Measurements from ENCODE around the gene CHD9NB. TPM values are rescaled to one million over a fixed set of nuclear protein-coding genes. Genes with fewer than 3 reads are reported as not detected.
"Not testable (repeated sequence)": the region's sequence is repeated elsewhere in the genome, so short reads cannot be mapped to it uniquely, and the experiment has no call there.

The CHD9NB gene
- polyA plus RNA-seq, 3 donors, result not detected

DNA sequence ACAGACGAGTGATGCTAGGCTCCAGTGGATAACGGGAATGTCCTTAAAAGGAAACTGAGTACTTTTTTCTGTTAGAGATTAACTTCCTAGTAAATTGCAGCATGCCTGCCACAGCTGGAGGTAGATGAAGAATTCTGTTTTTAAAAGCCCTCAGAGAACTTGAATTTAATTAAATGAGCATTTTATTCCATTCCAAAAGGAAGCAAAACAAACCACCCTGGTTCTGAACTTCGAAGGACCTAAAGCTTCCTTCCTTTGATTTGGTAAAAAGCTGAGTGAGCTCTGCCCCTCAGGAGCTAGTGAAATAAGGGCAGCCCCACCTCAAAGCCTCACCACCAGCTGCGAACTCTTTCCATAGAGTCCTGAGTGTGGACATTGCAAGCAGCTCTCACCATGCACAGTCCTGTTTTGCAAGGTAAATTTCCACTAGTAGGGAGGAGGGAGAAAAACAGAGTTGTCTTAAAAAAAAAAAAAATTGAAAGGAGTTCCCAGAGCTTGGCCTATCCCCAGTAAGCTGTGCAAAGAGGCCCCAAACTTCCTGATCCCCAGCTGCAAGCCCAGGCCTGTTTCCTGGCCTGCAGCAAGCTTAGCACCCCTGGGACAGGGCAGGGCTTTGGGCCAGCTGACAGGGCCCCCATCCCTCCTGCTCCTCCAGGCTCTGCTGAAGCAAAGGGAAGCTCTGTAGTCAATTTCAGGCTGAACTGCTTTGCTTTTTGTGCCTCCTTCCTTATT lies 11.2 kb downstream of the CHD9NB start:
- Histone ChIP-seq H3K4me1 (ENCODE audit: control insufficient read depth in 1 of 2, insufficient read depth in 2 of 2, low read length in 2 of 2) (peaks cover 6 to 11% of the 10 kb centered on the region in 2 donors), H4K20me1 (ENCODE audit: insufficient read depth, low read length) (no peaks in the 10 kb centered on the region), H3K27me3 (ENCODE audit: control insufficient read depth in 2 of 2, insufficient read depth in 2 of 2, low read length in 2 of 2) (no peaks in the 10 kb centered on the region), H3K9me3 (replicated peaks in 1 of 2; ENCODE audit: control insufficient read depth in 1 of 2, insufficient read depth in 1 of 2, low read length in 2 of 2) (no peaks in the 10 kb centered on the region), H3K4me3 (replicated peaks in 1 of 3; ENCODE audit: low read depth in 2 of 3, low read length in 3 of 3) (no peak overlapping the region), H2AFZ (ENCODE audit: insufficient read depth, low read depth, low read length, poor library complexity, severe bottlenecking) (no peak overlapping the region), H3K9ac (ENCODE audit: insufficient read depth, low read length, poor library complexity, severe bottlenecking) (peak overlapping the region; percentile 4), H3K4me2 (replicated peaks; ENCODE audit: extremely low read depth, low read length, poor library complexity, severe bottlenecking) (no peak overlapping the region), H3K79me2 (ENCODE audit: insufficient read depth, low read length) (no peaks in the 10 kb centered on the region), H3K27ac (ENCODE audit: low read depth in 1 of 2, low read length in 2 of 2) (no peak overlapping the region), H3K36me3 (replicated peaks in 1 of 2; ENCODE audit: control insufficient read depth in 1 of 2, insufficient read depth in 2 of 2, low read length in 2 of 2) (no peaks in the 10 kb centered on the region)
- Mint-ChIP-seq H3K4me3 (no peak overlapping the region), H3K27ac (peak overlapping the region in 1 of 7 donors; percentile 54), H3K27me3 (ENCODE audit: low read depth in 3 of 3) (peaks cover 2 to 4% (median 3%) of the 10 kb centered on the region in 3 donors), H3K4me1 (peaks cover 15% of the 10 kb centered on the region), H3K36me3 (no peaks in the 10 kb centered on the region), H3K9me3 (no peaks in the 10 kb centered on the region)
- WGBS (ENCODE audit: insufficient coverage), result 0% methylated on average over 1 of the region's 4 CpGs
- intact Hi-C loops (cut with micrococcal nuclease), result no loop called here
- DNase-seq, result no peak
- TF ChIP-seq, protein P1, sequence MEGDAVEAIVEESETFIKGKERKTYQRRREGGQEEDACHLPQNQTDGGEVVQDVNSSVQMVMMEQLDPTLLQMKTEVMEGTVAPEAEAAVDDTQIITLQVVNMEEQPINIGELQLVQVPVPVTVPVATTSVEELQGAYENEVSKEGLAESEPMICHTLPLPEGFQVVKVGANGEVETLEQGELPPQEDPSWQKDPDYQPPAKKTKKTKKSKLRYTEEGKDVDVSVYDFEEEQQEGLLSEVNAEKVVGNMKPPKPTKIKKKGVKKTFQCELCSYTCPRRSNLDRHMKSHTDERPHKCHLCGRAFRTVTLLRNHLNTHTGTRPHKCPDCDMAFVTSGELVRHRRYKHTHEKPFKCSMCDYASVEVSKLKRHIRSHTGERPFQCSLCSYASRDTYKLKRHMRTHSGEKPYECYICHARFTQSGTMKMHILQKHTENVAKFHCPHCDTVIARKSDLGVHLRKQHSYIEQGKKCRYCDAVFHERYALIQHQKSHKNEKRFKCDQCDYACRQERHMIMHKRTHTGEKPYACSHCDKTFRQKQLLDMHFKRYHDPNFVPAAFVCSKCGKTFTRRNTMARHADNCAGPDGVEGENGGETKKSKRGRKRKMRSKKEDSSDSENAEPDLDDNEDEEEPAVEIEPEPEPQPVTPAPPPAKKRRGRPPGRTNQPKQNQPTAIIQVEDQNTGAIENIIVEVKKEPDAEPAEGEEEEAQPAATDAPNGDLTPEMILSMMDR (IDR thresholded peaks at IDR 0.05), result no peak

GRCh38 chr16:53040788-53041187 lies 11.9 kb downstream of the CHD9NB start:
- Mint-ChIP-seq H3K27me3 (ENCODE audit: low read depth in 3 of 3) (peaks cover 2 to 4% (median 3%) of the 10 kb centered on the region in 3 donors), H3K4me1 (peaks cover 15% of the 10 kb centered on the region), H3K4me3 (no peak overlapping the region), H3K27ac (no peak overlapping the region), H3K9me3 (peaks cover 0 to 2% (median 0%) of the 10 kb centered on the region in 7 donors), H3K36me3 (no peaks in the 10 kb centered on the region)
- Histone ChIP-seq H3K27me3 (ENCODE audit: control insufficient read depth in 2 of 2, insufficient read depth in 2 of 2, low read length in 2 of 2) (no peaks in the 10 kb centered on the region), H3K9ac (ENCODE audit: insufficient read depth, low read length, poor library complexity, severe bottlenecking) (no peak overlapping the region), H2AFZ (ENCODE audit: insufficient read depth, low read depth, low read length, poor library complexity, severe bottlenecking) (no peak overlapping the region), H3K9me3 (replicated peaks in 1 of 2; ENCODE audit: control insufficient read depth in 1 of 2, insufficient read depth in 1 of 2, low read length in 2 of 2) (no peaks in the 10 kb centered on the region), H3K4me2 (replicated peaks; ENCODE audit: extremely low read depth, low read length, poor library complexity, severe bottlenecking) (no peak overlapping the region), H3K27ac (ENCODE audit: low read depth in 1 of 2, low read length in 2 of 2) (no peak overlapping the region), H3K4me3 (replicated peaks in 1 of 3; ENCODE audit: low read depth in 2 of 3, low read length in 3 of 3) (no peak overlapping the region), H3K4me1 (ENCODE audit: control insufficient read depth in 1 of 2, insufficient read depth in 2 of 2, low read length in 2 of 2) (peaks cover 6 to 11% of the 10 kb centered on the region in 2 donors), H4K20me1 (ENCODE audit: insufficient read depth, low read length) (no peaks in the 10 kb centered on the region), H3K36me3 (replicated peaks in 1 of 2; ENCODE audit: control insufficient read depth in 1 of 2, insufficient read depth in 2 of 2, low read length in 2 of 2) (no peaks in the 10 kb centered on the region), H3K79me2 (ENCODE audit: insufficient read depth, low read length) (no peaks in the 10 kb centered on the region)
- WGBS (ENCODE audit: insufficient coverage), result no CpG with 5 or more reads among the region's 1 CpG
- DNase-seq, result no peak
- intact Hi-C loops (cut with micrococcal nuclease), result no loop called here
- TF ChIP-seq, protein P1 (IDR thresholded peaks at IDR 0.05), result no peak

DNA sequence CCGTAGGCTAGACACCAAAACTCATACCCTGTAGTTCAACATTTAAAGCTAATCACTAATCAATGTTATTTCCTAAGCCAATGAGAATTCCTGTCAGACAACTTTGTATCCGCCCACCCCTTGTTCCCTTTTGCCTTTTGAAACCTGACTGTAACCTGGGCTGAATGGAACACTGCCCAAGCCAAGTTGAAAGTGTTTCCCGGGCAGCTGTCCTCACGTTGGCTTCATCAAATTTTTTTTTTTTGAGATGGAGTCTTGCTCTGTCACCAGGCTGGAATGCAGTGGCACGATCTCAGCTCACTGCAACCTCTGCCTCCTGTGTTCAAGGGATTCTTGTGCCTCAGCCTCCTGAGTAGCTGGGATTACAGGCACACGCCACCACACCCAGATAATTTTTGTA lies 16.0 kb downstream of the CHD9NB start:
- H3K36me3 ChIP-seq (replicated peaks in 1 of 2; ENCODE audit: control insufficient read depth in 1 of 2, insufficient read depth in 2 of 2, low read length in 2 of 2); DNase-seq; H2AFZ ChIP-seq (ENCODE audit: insufficient read depth, low read depth, low read length, poor library complexity, severe bottlenecking); H4K20me1 ChIP-seq (ENCODE audit: insufficient read depth, low read length); intact Hi-C loops (cut with micrococcal nuclease); H3K27me3 Mint-ChIP-seq (ENCODE audit: low read depth in 3 of 3); H3K79me2 ChIP-seq (ENCODE audit: insufficient read depth, low read length); H3K9me3 ChIP-seq (replicated peaks in 1 of 2; ENCODE audit: control insufficient read depth in 1 of 2, insufficient read depth in 1 of 2, low read length in 2 of 2); H3K27ac Mint-ChIP-seq; H3K36me3 Mint-ChIP-seq; H3K4me3 ChIP-seq (replicated peaks in 1 of 3; ENCODE audit: low read depth in 2 of 3, low read length in 3 of 3); H3K4me3 Mint-ChIP-seq; H3K4me1 ChIP-seq (ENCODE audit: control insufficient read depth in 1 of 2, insufficient read depth in 2 of 2, low read length in 2 of 2); H3K9me3 Mint-ChIP-seq; H3K27ac ChIP-seq (ENCODE audit: low read depth in 1 of 2, low read length in 2 of 2); H3K4me1 Mint-ChIP-seq; H3K4me2 ChIP-seq (replicated peaks; ENCODE audit: extremely low read depth, low read length, poor library complexity, severe bottlenecking); H3K9ac ChIP-seq (ENCODE audit: insufficient read depth, low read length, poor library complexity, severe bottlenecking); H3K27me3 ChIP-seq (ENCODE audit: control insufficient read depth in 2 of 2, insufficient read depth in 2 of 2, low read length in 2 of 2): not testable (repeated sequence)
- WGBS (ENCODE audit: insufficient coverage), result 93% methylated on average over 5 of the region's 6 CpGs
